H9 (cell line): Measurements from ENCODE around the gene MND1. TPM values are rescaled to one million over a fixed set of nuclear protein-coding genes. Genes with fewer than 3 reads are reported as not detected.
A peak's percentile ranks its signal among the peaks of the same experiment; 100 is the strongest.

Source experiments
- DNase-seq: peaks from one replicate; pipeline ENCODE4 v3.0.0-alpha.2; 2017
- H2AFZ ChIP-seq: one replicate; pipeline ENCODE4 v1.6.1; 2013; ENCODE audit warnings: mild to moderate bottlenecking, low read length, control low read depth, moderate library complexity
- H2AK5ac ChIP-seq: 2 replicates; pipeline ENCODE4 v1.6.1; 2013; ENCODE audit warnings: low read length, control low read depth, mixed read lengths; ENCODE audit not compliant: insufficient read length
- H2BK120ac ChIP-seq: one replicate; pipeline ENCODE4 v1.6.1; 2013; ENCODE audit warnings: low read depth, mild to moderate bottlenecking, low read length, control low read depth, inconsistent platforms; ENCODE audit not compliant: poor library complexity, severe bottlenecking
- H2BK12ac ChIP-seq: 2 replicates; pipeline ENCODE4 v1.6.1; 2013; ENCODE audit warnings: low read length, control low read depth, mixed read lengths, low read depth; ENCODE audit not compliant: insufficient read length
- H2BK15ac ChIP-seq: 2 replicates; pipeline ENCODE4 v1.6.1; 2013; ENCODE audit warnings: low read depth, low read length, control low read depth
- H2BK20ac ChIP-seq: one replicate; pipeline ENCODE4 v1.6.1; 2013; ENCODE audit warnings: low read depth, mild to moderate bottlenecking, low read length, control low read depth, inconsistent platforms; ENCODE audit not compliant: poor library complexity, severe bottlenecking
- H2BK5ac ChIP-seq: 2 replicates; pipeline ENCODE4 v1.6.1; 2013; ENCODE audit warnings: low read length, control low read depth, mixed read lengths; ENCODE audit not compliant: insufficient read length
- H3K14ac ChIP-seq: 2 replicates; pipeline ENCODE4 v1.6.1; 2013; ENCODE audit warnings: low read length, control low read depth; ENCODE audit not compliant: insufficient read depth
- H3K18ac ChIP-seq: 2 replicates; pipeline ENCODE4 v1.6.1; 2013; ENCODE audit warnings: low read depth, mild to moderate bottlenecking, mixed read lengths, low read length, control low read depth; ENCODE audit not compliant: insufficient read length
- H3K23ac ChIP-seq: 2 replicates; pipeline ENCODE4 v1.6.1; 2013; ENCODE audit warnings: low read length, control low read depth, mixed read lengths, low read depth; ENCODE audit not compliant: insufficient read length
- H3K23me2 ChIP-seq: 2 replicates; pipeline ENCODE4 v1.6.1; 2013; ENCODE audit warnings: low read depth, mild to moderate bottlenecking, mixed read lengths, low read length, control low read depth; ENCODE audit not compliant: insufficient read length, poor library complexity, severe bottlenecking
- H3K27ac ChIP-seq: 2 replicates; pipeline ENCODE4 v1.5.1; 2013; ENCODE audit warnings: low read length, control low read depth, mixed read lengths, low read depth; ENCODE audit not compliant: insufficient read length
- H3K27me3 ChIP-seq: 2 replicates; pipeline ENCODE4 v1.6.1; 2013; ENCODE audit warnings: low read length, control low read depth, inconsistent platforms; ENCODE audit not compliant: insufficient read depth
- H3K4ac ChIP-seq: 2 replicates; pipeline ENCODE4 v1.6.1; 2013; ENCODE audit warnings: low read depth, mild to moderate bottlenecking, control low read depth, inconsistent platforms, low read length, moderate library complexity
- H3K4me1 ChIP-seq: 2 replicates; pipeline ENCODE4 v1.6.1; 2013; ENCODE audit warnings: low read length, control low read depth, inconsistent platforms; ENCODE audit not compliant: insufficient read depth
- H3K4me2 ChIP-seq: 2 replicates; pipeline ENCODE4 v1.6.1; 2013; ENCODE audit warnings: low read length, control low read depth, mixed read lengths; ENCODE audit not compliant: insufficient read length, insufficient read depth
- H3K56ac ChIP-seq: 2 replicates; pipeline ENCODE4 v1.6.1; 2013; ENCODE audit warnings: low read depth, mild to moderate bottlenecking, mixed read lengths, low read length, control low read depth; ENCODE audit not compliant: insufficient read length
- H3K79me1 ChIP-seq: 2 replicates; pipeline ENCODE4 v1.6.1; 2013; ENCODE audit warnings: low read depth, mild to moderate bottlenecking, moderate library complexity, low read length, control low read depth, inconsistent platforms; ENCODE audit not compliant: insufficient read depth, poor library complexity, severe bottlenecking
- H3K79me2 ChIP-seq: 2 replicates; pipeline ENCODE4 v1.6.1; 2013; ENCODE audit warnings: low read length, control low read depth, inconsistent platforms; ENCODE audit not compliant: insufficient read depth
- H3K9ac ChIP-seq: 2 replicates; pipeline ENCODE4 v1.6.1; 2013; ENCODE audit warnings: low read length, control low read depth, mixed read lengths; ENCODE audit not compliant: insufficient read length; ENCODE audit errors: extremely low read depth
- H3K9me3 ChIP-seq: one replicate; pipeline ENCODE4 v1.6.1; 2013; ENCODE audit warnings: low read depth, low read length, inconsistent platforms; ENCODE audit not compliant: control insufficient read depth
- H3T11ph ChIP-seq: one replicate; pipeline ENCODE4 v1.6.1; 2013; ENCODE audit warnings: mild to moderate bottlenecking, low read length, control low read depth, inconsistent platforms
- H4K20me1 ChIP-seq: one replicate; pipeline ENCODE4 v1.6.1; 2013; ENCODE audit not compliant: control insufficient read depth, insufficient read length, insufficient read depth
- H4K5ac ChIP-seq: 2 replicates; pipeline ENCODE4 v1.6.1; 2013; ENCODE audit warnings: low read depth, mild to moderate bottlenecking, mixed read lengths, low read length, control low read depth; ENCODE audit not compliant: insufficient read length
- H4K8ac ChIP-seq: replicated peaks from 2 replicates; pipeline ENCODE4 v1.6.1; 2013; ENCODE audit warnings: low read length, control low read depth, mixed read lengths, low read depth; ENCODE audit not compliant: insufficient read length
- H4K91ac ChIP-seq: 2 replicates; pipeline ENCODE4 v1.6.1; 2013; ENCODE audit warnings: low read depth, mild to moderate bottlenecking, moderate library complexity, mixed read lengths, low read length, control low read depth; ENCODE audit not compliant: insufficient read length
- H3K27ac Mint-ChIP-seq, 3 experiments: 2 replicates in 2 of 3; 3 replicates in 1 of 3; pipeline ENCODE4 v1.8.0; 2020 to 2021; ENCODE audit warnings: mixed read lengths in 3 of 3, mild to moderate bottlenecking in 1 of 3, moderate library complexity in 1 of 3
- H3K27me3 Mint-ChIP-seq: 2 replicates; pipeline ENCODE4 v1.8.0; 2021; ENCODE audit warnings: low read depth, mild to moderate bottlenecking, moderate library complexity, mixed read lengths
- H3K36me3 Mint-ChIP-seq, 3 experiments: 2 replicates in 2 of 3; 3 replicates in 1 of 3; pipeline ENCODE4 v1.8.0; 2020 to 2021; ENCODE audit warnings: low read depth in 3 of 3, mixed read lengths in 3 of 3; ENCODE audit not compliant: insufficient read depth in 1 of 3
- H3K4me1 Mint-ChIP-seq, 2 experiments: 2 replicates each; pipeline ENCODE4 v1.8.0; 2020; ENCODE audit warnings: mixed read lengths in 2 of 2
- H3K4me3 Mint-ChIP-seq, 2 experiments: 2 replicates in 1 of 2; 3 replicates in 1 of 2; pipeline ENCODE4 v1.8.0; 2020 to 2021; ENCODE audit warnings: mild to moderate bottlenecking in 2 of 2, mixed read lengths in 2 of 2, moderate library complexity in 1 of 2
- H3K9me3 Mint-ChIP-seq, 2 experiments: 2 replicates in 1 of 2; 3 replicates in 1 of 2; pipeline ENCODE4 v1.8.0; 2020; ENCODE audit warnings: mild to moderate bottlenecking in 2 of 2, mixed read lengths in 2 of 2, moderate library complexity in 1 of 2
- WGBS: extraction: QIAGEN DNeasy Blood & Tissue Kit; methylation state at CpG from one replicate; pipeline ENCODE4 v1.1.7; 2013; ENCODE audit warnings: missing lambda C conversion rate, low lambda C conversion rate, mixed read lengths; ENCODE audit not compliant: insufficient read length; ENCODE audit errors: extremely low coverage; 5-methylcytosine and 5-hydroxymethylcytosine counted together
- total RNA-seq: library from RNA; stranded (reverse); gene quantifications from 2 replicates; pipeline ENCODE4 v1.2.1, GENCODE V29; 2021
- TF ChIP-seq, protein P1 (sequence below): fragments of 200-600 bp; sonication (generic); conservative IDR thresholded peaks from 3 replicates; pipeline ENCODE4 v1.8.0; 2021; ENCODE audit warnings: antibody characterized with exemption, mild to moderate bottlenecking

MND1 gene
- total RNA-seq, 1 experiment from 2014 or later, result 21.0 TPM

DNA sequence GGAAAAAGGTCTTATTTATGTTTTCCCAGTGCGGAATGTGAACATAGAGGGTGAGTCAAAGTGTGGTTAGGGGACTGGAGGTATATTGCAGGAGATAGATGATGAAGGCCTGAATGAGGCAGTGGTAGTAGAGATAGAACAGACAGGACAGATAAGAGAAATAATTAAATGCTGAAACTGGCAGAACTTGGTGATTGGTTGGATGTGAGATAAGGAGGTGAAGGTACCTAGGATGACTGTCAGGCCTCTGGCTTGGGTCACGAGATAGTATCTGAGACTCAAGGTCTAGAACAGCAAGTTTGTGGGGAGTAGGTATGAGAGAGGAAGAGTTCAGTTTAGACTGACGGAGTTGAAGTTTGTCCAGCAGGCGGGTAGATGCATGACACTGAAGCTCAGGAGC is 3.5 kb downstream of the MND1 start:
- Histone ChIP-seq H3K27me3 (no peaks in the 10 kb centered on the region), H3K4me2 (no peak overlapping the region), H3K23me2 (peaks cover 10% of the 10 kb centered on the region), H3K79me2 (peaks cover 10% of the 10 kb centered on the region; the same call in 1 of the 2 replicates), H4K5ac (no peak overlapping the region), H3K9ac (no peak overlapping the region), H4K91ac (no peak overlapping the region), H2BK15ac (no peak overlapping the region), H2BK12ac (no peak overlapping the region), H3K27ac (no peak overlapping the region), H4K20me1 (no peaks in the 10 kb centered on the region), H3T11ph (no peak overlapping the region), H3K23ac (no peak overlapping the region), H3K4me1 (no peaks in the 10 kb centered on the region; the same call in 1 of the 2 replicates), H4K8ac (no peak overlapping the region), H3K79me1 (peaks cover 5% of the 10 kb centered on the region), H2BK20ac (no peak overlapping the region), H2AFZ (no peak overlapping the region), H3K4ac (no peak overlapping the region), H3K18ac (no peak overlapping the region), H3K56ac (no peak overlapping the region), H2BK120ac (no peak overlapping the region), H2AK5ac (no peak overlapping the region), H3K9me3 (no peaks in the 10 kb centered on the region), H3K14ac (no peak overlapping the region), H2BK5ac (no peak overlapping the region)
- Mint-ChIP-seq H3K9me3 (no peaks in the 10 kb centered on the region), H3K4me3 (no peak overlapping the region), H3K36me3 (peaks cover 3 to 5% (median 3%) of the 10 kb centered on the region in 3 experiments; a peak in 4 of 7 replicates), H3K27ac (0 out of 7 replicates have a peak overlapping the region, but pooled peaks of 1 of the 3 experiments have one; percentile 1), H3K4me1 (peaks cover 29 to 37% of the 10 kb centered on the region in 2 experiments), H3K27me3 (peaks cover under 1% of the 10 kb centered on the region; the same call in 1 of the 2 replicates)
- no peak for DNase-seq
- WGBS, result no CpG with 5 or more reads among the region's 4 CpGs
- TF ChIP-seq, protein P1, sequence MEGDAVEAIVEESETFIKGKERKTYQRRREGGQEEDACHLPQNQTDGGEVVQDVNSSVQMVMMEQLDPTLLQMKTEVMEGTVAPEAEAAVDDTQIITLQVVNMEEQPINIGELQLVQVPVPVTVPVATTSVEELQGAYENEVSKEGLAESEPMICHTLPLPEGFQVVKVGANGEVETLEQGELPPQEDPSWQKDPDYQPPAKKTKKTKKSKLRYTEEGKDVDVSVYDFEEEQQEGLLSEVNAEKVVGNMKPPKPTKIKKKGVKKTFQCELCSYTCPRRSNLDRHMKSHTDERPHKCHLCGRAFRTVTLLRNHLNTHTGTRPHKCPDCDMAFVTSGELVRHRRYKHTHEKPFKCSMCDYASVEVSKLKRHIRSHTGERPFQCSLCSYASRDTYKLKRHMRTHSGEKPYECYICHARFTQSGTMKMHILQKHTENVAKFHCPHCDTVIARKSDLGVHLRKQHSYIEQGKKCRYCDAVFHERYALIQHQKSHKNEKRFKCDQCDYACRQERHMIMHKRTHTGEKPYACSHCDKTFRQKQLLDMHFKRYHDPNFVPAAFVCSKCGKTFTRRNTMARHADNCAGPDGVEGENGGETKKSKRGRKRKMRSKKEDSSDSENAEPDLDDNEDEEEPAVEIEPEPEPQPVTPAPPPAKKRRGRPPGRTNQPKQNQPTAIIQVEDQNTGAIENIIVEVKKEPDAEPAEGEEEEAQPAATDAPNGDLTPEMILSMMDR, result no peak
